HUES6 (cell line): ENCODE data around the gene VPS25.

Experiments used
- H3K27ac ChIP-seq: 2 replicates; pipeline ENCODE4 v1.7.0; 2013; ENCODE audit warnings: low read depth, mild to moderate bottlenecking, low read length, inconsistent platforms
- H3K27me3 ChIP-seq: 2 replicates; pipeline ENCODE4 v1.6.1; 2013; ENCODE audit warnings: low read length; ENCODE audit not compliant: control insufficient read depth, insufficient read depth
- H3K36me3 ChIP-seq: 2 replicates; pipeline ENCODE4 v1.6.1; 2013; ENCODE audit warnings: low read length; ENCODE audit not compliant: control insufficient read depth, insufficient read depth
- H3K4me1 ChIP-seq: 2 replicates; pipeline ENCODE4 v1.6.1; 2013; ENCODE audit warnings: low read length; ENCODE audit not compliant: control insufficient read depth, insufficient read depth
- H3K4me3 ChIP-seq: 2 replicates; pipeline ENCODE4 v1.5.1; 2013; ENCODE audit warnings: low read depth, low read length
- H3K9ac ChIP-seq: one replicate; pipeline ENCODE4 v1.6.1; 2013; ENCODE audit warnings: mild to moderate bottlenecking, low read length
- H3K9me3 ChIP-seq: 2 replicates; pipeline ENCODE4 v1.6.1; 2013; ENCODE audit warnings: low read depth, low read length; ENCODE audit not compliant: control insufficient read depth, insufficient read depth

VPS25 gene

GRCh38 chr17:42782166-42783061 is 9.2 kb downstream of the VPS25 start:
- no peaks in the 10 kb centered on the region for H3K9me3 ChIP-seq
- H3K4me1 ChIP-seq = peaks cover 27% of the 10 kb centered on the region
- H3K27ac ChIP-seq = no peak overlapping the region
- H3K27me3 ChIP-seq = peaks cover 40% of the 10 kb centered on the region
- H3K36me3 ChIP-seq = peaks cover 20% of the 10 kb centered on the region
- H3K9ac ChIP-seq = no peak overlapping the region
- H3K4me3 ChIP-seq = no peak overlapping the region

GRCh38 chr17:42783062-42783790 is 10.0 kb downstream of the VPS25 start:
- no peak overlapping the region for H3K27ac ChIP-seq
- H3K9ac ChIP-seq = no peak overlapping the region
- no peak overlapping the region for H3K4me3 ChIP-seq

GRCh38 chr17:42783791-42784138 is 10.5 kb downstream of the VPS25 start:
- peaks cover 8% of the 10 kb centered on the region for H3K36me3 ChIP-seq
- H3K9ac ChIP-seq = no peak overlapping the region
- peaks cover 40% of the 10 kb centered on the region for H3K27me3 ChIP-seq
- no peak overlapping the region for H3K27ac ChIP-seq
- peaks cover 27% of the 10 kb centered on the region for H3K4me1 ChIP-seq
- H3K4me3 ChIP-seq = no peak overlapping the region
- H3K9me3 ChIP-seq = no peaks in the 10 kb centered on the region

More at GRCh38 chr17:42783062-42783790, 10.0 kb downstream of the VPS25 start:
- peaks cover 40% of the 10 kb centered on the region for H3K27me3 ChIP-seq
- H3K4me1 ChIP-seq = peaks cover 27% of the 10 kb centered on the region
- no peaks in the 10 kb centered on the region for H3K9me3 ChIP-seq
- H3K36me3 ChIP-seq = peaks cover 13% of the 10 kb centered on the region

- H3K27ac ChIP-seq = no peak overlapping the region
- H3K27me3 ChIP-seq = peaks cover 40% of the 10 kb centered on the region
- 0 out of 2 replicates have a peak, but pooled peaks cover 2% of the 10 kb centered on the region for H3K36me3 ChIP-seq
- no peaks in the 10 kb centered on the region for H3K9me3 ChIP-seq
- no peak overlapping the region for H3K4me3 ChIP-seq
- H3K9ac ChIP-seq = no peak overlapping the region
- peaks cover 27% of the 10 kb centered on the region for H3K4me1 ChIP-seq
Observed at GRCh38 chr17:42784409-42784808, 11.2 kb downstream of the VPS25 start.

GRCh38 chr17:42784811-42785592 is 11.8 kb downstream of the VPS25 start:
- Histone ChIP-seq H3K36me3 (no peaks in the 10 kb centered on the region), H3K27me3 (peaks cover 40% of the 10 kb centered on the region), H3K4me1 (peaks cover 21% of the 10 kb centered on the region), H3K27ac (no peak overlapping the region), H3K9ac (no peak overlapping the region), H3K4me3 (no peak overlapping the region), H3K9me3 (no peaks in the 10 kb centered on the region)

GRCh38 chr17:42787266-42787665 is 14.0 kb downstream of the VPS25 start:
- no peaks in the 10 kb centered on the region for H3K36me3 ChIP-seq
- peaks cover 22% of the 10 kb centered on the region for H3K27me3 ChIP-seq
- no peak overlapping the region for H3K4me3 ChIP-seq
- H3K27ac ChIP-seq = no peak overlapping the region
- H3K9ac ChIP-seq = no peak overlapping the region
- no peaks in the 10 kb centered on the region for H3K9me3 ChIP-seq
- H3K4me1 ChIP-seq = peaks cover 12% of the 10 kb centered on the region; the same call in 1 of the 2 replicates

- Histone ChIP-seq H3K36me3 (no peaks in the 10 kb centered on the region), H3K4me3 (no peak overlapping the region), H3K9me3 (no peaks in the 10 kb centered on the region), H3K4me1 (no peaks in the 10 kb centered on the region), H3K9ac (no peak overlapping the region), H3K27me3 (no peaks in the 10 kb centered on the region; the same call in 1 of the 2 replicates), H3K27ac (no peak overlapping the region)
Observed at GRCh38 chr17:42791948-42792347, 18.7 kb downstream of the VPS25 start.

GRCh38 chr17:42792545-42792944 is 19.3 kb downstream of the VPS25 start:
- no peaks in the 10 kb centered on the region for H3K36me3 ChIP-seq
- peaks cover 4% of the 10 kb centered on the region for H3K4me1 ChIP-seq
- H3K9ac ChIP-seq = no peak overlapping the region
- no peak overlapping the region for H3K4me3 ChIP-seq
- no peak overlapping the region for H3K27ac ChIP-seq
- no peaks in the 10 kb centered on the region for H3K9me3 ChIP-seq
- no peaks in the 10 kb centered on the region; the same call in 1 of the 2 replicates for H3K27me3 ChIP-seq

- Histone ChIP-seq H3K27ac (no peak overlapping the region), H3K4me3 (no peak overlapping the region), H3K9ac (no peak overlapping the region), H3K4me1 (peaks cover 8% of the 10 kb centered on the region), H3K9me3 (no peaks in the 10 kb centered on the region), H3K36me3 (no peaks in the 10 kb centered on the region), H3K27me3 (peaks cover 6% of the 10 kb centered on the region)
Observed at GRCh38 chr17:42795061-42795460, 21.8 kb downstream of the VPS25 start.

- no peak overlapping the region for H3K4me3 ChIP-seq
- H3K27me3 ChIP-seq = peaks cover 6% of the 10 kb centered on the region
- no peaks in the 10 kb centered on the region for H3K36me3 ChIP-seq
- H3K27ac ChIP-seq = no peak overlapping the region
- peaks cover 8% of the 10 kb centered on the region for H3K4me1 ChIP-seq
- H3K9me3 ChIP-seq = no peaks in the 10 kb centered on the region
- H3K9ac ChIP-seq = no peak overlapping the region
Observed at GRCh38 chr17:42795465-42795864, 22.2 kb downstream of the VPS25 start.
